Smooth muscle cell (in vitro differentiated cells): ENCODE measurements around the gene PSME3IP1. TPM values are rescaled to one million over a fixed set of nuclear protein-coding genes. Genes with fewer than 3 reads are reported as not detected.
"Not testable (repeated sequence)": the region's sequence is repeated elsewhere in the genome, so short reads cannot be mapped to it uniquely, and the experiment has no call there.

Source experiments
- DNase-seq: peaks from one replicate; lab custom pipeline; 2025; ENCODE audit not compliant: unreplicated experiment; lab: John Stamatoyannopoulos, UW
- H2AFZ ChIP-seq: fragments of 200-600 bp; sonication (generic); 2 replicates; pipeline ENCODE4 v1.6.0; 2016; ENCODE audit warnings: antibody characterized with exemption, low read depth, mild to moderate bottlenecking
- H3F3A ChIP-seq: fragments of 200-600 bp; sonication (generic); 2 replicates; pipeline ENCODE4 v1.6.0; 2017; ENCODE audit warnings: antibody characterized with exemption, low read depth
- H3K27ac ChIP-seq: fragments of 200-600 bp; sonication (generic); 2 replicates; pipeline ENCODE4 v1.5.1; 2016; ENCODE audit warnings: low read depth, mild to moderate bottlenecking
- H3K27me3 ChIP-seq: fragments of 200-600 bp; sonication (generic); 2 replicates; pipeline ENCODE4 v1.6.1; 2016; ENCODE audit warnings: low read depth, mild to moderate bottlenecking
- H3K36me3 ChIP-seq: fragments of 200-600 bp; sonication (generic); 2 replicates; pipeline ENCODE4 v1.5.1; 2016; ENCODE audit warnings: low read depth
- H3K4me1 ChIP-seq: fragments of 200-600 bp; sonication (generic); 2 replicates; pipeline ENCODE4 v1.5.1; 2016; ENCODE audit warnings: low read depth
- H3K4me2 ChIP-seq: fragments of 200-600 bp; sonication (generic); 2 replicates; pipeline ENCODE4 v1.6.0; 2016; ENCODE audit warnings: mild to moderate bottlenecking
- H3K4me3 ChIP-seq: fragments of 200-600 bp; sonication (generic); 2 replicates; pipeline ENCODE4 v1.5.1; 2016; ENCODE audit warnings: mild to moderate bottlenecking
- H3K79me2 ChIP-seq: fragments of 200-600 bp; sonication (generic); 2 replicates; pipeline ENCODE4 v1.6.0; 2016; ENCODE audit warnings: low read depth, mild to moderate bottlenecking
- H3K9ac ChIP-seq: fragments of 200-600 bp; sonication (generic); 2 replicates; pipeline ENCODE4 v1.6.0; 2016; ENCODE audit warnings: low read depth
- H3K9me3 ChIP-seq: fragments of 200-600 bp; sonication (generic); replicated peaks from 2 replicates; pipeline ENCODE4 v1.5.1; 2016; ENCODE audit warnings: low read depth
- H4K20me1 ChIP-seq: fragments of 200-600 bp; sonication (generic); 2 replicates; pipeline ENCODE4 v1.6.0; 2016; ENCODE audit warnings: low read depth
- WGBS: methylation state at CpG from one replicate; pipeline ENCODE4 v1.1.7; 2016; ENCODE audit warnings: low lambda C conversion rate; 5-methylcytosine and 5-hydroxymethylcytosine counted together
- polyA plus RNA-seq: library from polyadenylated mRNA; unstranded; fragments of >200 nt; fragmentation: Nextera tagmentation; extraction: Ambion mirVana; gene quantifications from 2 replicates; pipeline ENCODE4 v1.2.1, GENCODE V29; 2016
- total RNA-seq: library from RNA; depleted of rRNA; stranded (reverse); fragments of >200 nt; gene quantifications from 2 replicates; pipeline ENCODE4 v1.2.3, GENCODE V29; 2014
- TF ChIP-seq, protein P1 (sequence below): fragments of 200-600 bp; sonication (generic); IDR thresholded peaks from 2 replicates; pipeline ENCODE4 v1.5.1; 2017; ENCODE audit warnings: borderline replicate concordance, mild to moderate bottlenecking, antibody characterized with exemption; ENCODE audit not compliant: insufficient read depth, poor library complexity, severe bottlenecking

PSME3IP1 gene
- total and polyA plus RNA-seq, 2 experiments from 2014 or later, result 58.1 to 104 TPM

DNA sequence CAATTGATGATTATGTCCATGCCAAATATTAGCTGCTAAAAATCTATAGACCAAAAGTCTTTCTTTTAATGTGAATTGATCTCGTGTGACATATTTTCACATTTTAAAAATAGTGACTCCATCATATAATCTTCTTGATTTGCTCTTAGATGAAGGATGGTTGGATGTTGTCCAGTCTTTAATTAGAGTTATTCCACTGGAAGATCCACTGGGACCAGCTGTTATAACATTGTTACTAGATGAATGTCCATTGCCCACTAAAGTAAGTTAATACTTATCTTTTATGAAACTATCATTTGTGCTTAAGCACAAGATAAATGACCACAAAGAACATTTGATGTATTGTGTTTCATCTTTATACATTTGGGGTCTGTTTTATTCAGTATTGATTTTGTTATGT is 23.1 kb upstream of the PSME3IP1 start:
- no peaks in the 10 kb centered on the region for H3K4me1 ChIP-seq
- H3K4me2 ChIP-seq, result no peak overlapping the region
- H4K20me1 ChIP-seq, result peaks cover 25% of the 10 kb centered on the region
- no peak overlapping the region for H3K4me3 ChIP-seq
- no peak overlapping the region for H3K9ac ChIP-seq
- WGBS, result 97% methylated on average over 1 of the region's 1 CpG
- H3K27me3 ChIP-seq, result no peaks in the 10 kb centered on the region
- no peak overlapping the region for H2AFZ ChIP-seq
- no peaks in the 10 kb centered on the region for H3K9me3 ChIP-seq
- TF ChIP-seq, protein P1, sequence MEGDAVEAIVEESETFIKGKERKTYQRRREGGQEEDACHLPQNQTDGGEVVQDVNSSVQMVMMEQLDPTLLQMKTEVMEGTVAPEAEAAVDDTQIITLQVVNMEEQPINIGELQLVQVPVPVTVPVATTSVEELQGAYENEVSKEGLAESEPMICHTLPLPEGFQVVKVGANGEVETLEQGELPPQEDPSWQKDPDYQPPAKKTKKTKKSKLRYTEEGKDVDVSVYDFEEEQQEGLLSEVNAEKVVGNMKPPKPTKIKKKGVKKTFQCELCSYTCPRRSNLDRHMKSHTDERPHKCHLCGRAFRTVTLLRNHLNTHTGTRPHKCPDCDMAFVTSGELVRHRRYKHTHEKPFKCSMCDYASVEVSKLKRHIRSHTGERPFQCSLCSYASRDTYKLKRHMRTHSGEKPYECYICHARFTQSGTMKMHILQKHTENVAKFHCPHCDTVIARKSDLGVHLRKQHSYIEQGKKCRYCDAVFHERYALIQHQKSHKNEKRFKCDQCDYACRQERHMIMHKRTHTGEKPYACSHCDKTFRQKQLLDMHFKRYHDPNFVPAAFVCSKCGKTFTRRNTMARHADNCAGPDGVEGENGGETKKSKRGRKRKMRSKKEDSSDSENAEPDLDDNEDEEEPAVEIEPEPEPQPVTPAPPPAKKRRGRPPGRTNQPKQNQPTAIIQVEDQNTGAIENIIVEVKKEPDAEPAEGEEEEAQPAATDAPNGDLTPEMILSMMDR, result no peak
- H3K79me2 ChIP-seq, result peaks cover 34% of the 10 kb centered on the region
- H3F3A ChIP-seq, result no peaks in the 10 kb centered on the region
- peaks cover 45% of the 10 kb centered on the region for H3K36me3 ChIP-seq
- DNase-seq, result no peak
- H3K27ac ChIP-seq, result no peak overlapping the region

DNA sequence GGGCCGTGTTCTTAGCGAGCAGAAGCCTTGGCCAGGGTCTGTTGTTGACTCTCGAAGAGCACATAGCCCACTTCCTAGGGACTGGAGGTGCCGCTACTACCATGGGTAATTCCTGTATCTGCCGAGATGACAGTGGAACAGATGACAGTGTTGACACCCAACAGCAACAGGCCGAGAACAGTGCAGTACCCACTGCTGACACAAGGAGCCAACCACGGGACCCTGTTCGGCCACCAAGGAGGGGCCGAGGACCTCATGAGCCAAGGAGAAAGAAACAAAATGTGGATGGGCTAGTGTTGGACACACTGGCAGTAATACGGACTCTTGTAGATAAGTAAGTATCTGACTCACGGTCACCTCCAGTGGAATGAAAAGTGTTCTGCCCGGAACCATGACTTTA is 18.8 kb upstream of the PSME3IP1 start:
- H3K9me3 ChIP-seq, result no peaks in the 10 kb centered on the region
- no peak overlapping the region for H3K4me2 ChIP-seq
- TF ChIP-seq, protein P1, result no peak
- H3K27me3 ChIP-seq, result no peaks in the 10 kb centered on the region
- no peaks in the 10 kb centered on the region for H3F3A ChIP-seq
- no peak overlapping the region for H2AFZ ChIP-seq
- peaks cover 49% of the 10 kb centered on the region for H3K79me2 ChIP-seq
- peaks cover 29% of the 10 kb centered on the region for H3K36me3 ChIP-seq
- 93% methylated on average over 12 of the region's 12 CpGs for whole genome bisulfite sequencing
- peaks cover 37% of the 10 kb centered on the region for H4K20me1 ChIP-seq
- no peaks in the 10 kb centered on the region for H3K4me1 ChIP-seq
- peak overlapping the region; percentile 23 for H3K27ac ChIP-seq
- no peak overlapping the region for H3K9ac ChIP-seq
- H3K4me3 ChIP-seq, result no peak overlapping the region
- no peak for DNase-seq

DNA sequence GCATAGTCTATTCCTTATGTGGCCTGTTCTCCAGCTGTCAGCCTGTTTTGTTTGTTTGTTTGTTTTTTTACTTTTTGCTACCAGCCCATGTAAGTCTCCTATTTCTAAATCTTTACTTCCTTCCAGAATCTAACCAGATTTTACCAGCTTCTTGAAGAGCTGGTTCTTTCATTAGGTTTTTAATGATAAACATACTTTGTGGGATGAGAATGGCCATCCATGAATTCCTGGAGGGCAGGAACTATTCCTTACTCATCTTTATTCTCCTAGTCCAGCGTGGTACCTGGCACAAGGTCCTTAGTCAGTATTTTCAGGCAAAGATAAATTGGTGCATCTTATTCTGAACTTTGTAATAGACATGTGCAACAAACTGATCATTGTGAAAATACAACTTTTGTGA is 17.6 kb upstream of the PSME3IP1 start:
- no peak for DNase-seq
- Histone ChIP-seq H3K9ac (no peak overlapping the region), H3K4me2 (no peak overlapping the region), H3K4me1 (no peaks in the 10 kb centered on the region), H4K20me1 (peaks cover 37% of the 10 kb centered on the region), H3K9me3 (no peaks in the 10 kb centered on the region), H3F3A (no peaks in the 10 kb centered on the region), H2AFZ (no peak overlapping the region), H3K4me3 (no peak overlapping the region), H3K27me3 (no peaks in the 10 kb centered on the region), H3K36me3 (peaks cover 22% of the 10 kb centered on the region), H3K27ac (peak overlapping the region; percentile 23), H3K79me2 (peaks cover 61% of the 10 kb centered on the region)
- TF ChIP-seq, protein P1, result no peak
- 69% methylated on average over 1 of the region's 1 CpG for WGBS

DNA sequence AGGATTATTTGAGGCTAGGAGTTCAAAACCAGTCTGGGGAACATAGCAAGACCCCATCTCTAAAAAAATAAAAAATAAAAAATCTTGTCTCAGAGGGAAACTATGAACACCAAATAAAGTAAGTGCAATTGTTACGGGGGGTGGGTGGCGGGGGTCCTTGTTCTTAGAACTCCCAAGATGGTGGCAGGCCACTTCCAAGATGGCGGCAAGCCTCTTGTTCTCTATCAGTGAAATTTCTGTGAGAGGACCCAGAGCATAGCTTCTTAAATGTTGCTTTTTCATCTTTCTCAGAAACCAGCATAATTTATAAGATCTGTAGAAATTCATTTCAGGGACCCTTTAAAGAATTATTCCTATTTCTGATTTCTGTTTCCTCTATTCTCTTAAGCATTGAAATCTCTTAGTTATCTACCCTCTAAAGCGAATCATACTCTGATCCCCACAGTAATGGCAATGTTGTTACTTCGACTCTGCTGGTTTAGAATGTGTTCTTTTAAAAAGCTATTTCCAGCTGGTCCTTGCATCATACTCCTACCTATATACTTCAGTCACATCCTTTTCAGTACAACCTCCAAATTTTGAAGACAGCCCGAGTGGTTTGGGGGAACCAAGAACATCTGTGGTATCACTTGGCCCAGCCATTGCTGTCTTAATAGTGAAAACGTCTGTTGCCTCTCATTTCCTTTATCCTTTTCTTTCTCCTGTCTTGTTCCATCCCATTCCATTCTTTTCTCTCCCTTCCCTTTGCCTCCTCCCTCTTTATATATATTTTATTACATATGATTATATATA is 16.5 kb upstream of the PSME3IP1 start:
- Histone ChIP-seq H3K4me2 (no peak overlapping the region), H3K27me3 (no peaks in the 10 kb centered on the region), H3K27ac (no peak overlapping the region), H3K4me3 (no peak overlapping the region), H4K20me1 (peaks cover 35% of the 10 kb centered on the region), H3F3A (no peaks in the 10 kb centered on the region), H3K36me3 (peaks cover 21% of the 10 kb centered on the region), H3K4me1 (no peaks in the 10 kb centered on the region), H2AFZ (no peak overlapping the region), H3K9me3 (no peaks in the 10 kb centered on the region), H3K79me2 (peaks cover 70% of the 10 kb centered on the region), H3K9ac (no peak overlapping the region)
- TF ChIP-seq, protein P1, result no peak
- no peak for DNase-seq
- 91% methylated on average over 7 of the region's 7 CpGs for WGBS

DNA sequence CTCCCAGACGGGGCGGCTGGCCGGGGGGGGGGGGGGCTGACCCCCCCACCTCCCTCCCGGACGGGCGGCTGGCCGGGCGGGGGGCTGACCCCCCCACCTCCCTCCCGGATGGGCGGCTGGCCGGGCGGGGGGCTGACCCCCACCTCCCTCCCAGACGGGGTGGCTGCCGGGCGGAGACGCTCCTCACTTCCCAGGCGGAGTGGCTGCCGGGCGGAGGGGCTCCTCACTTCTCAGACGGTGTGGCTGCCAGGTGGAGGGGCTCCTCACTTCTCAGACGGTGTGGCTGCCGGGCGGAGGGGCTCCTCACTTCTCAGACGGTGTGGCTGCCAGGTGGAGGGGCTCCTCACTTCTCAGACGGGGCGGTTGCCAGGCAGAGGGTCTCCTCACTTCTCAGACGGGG is 15.1 kb upstream of the PSME3IP1 start:
- H3K79me2 ChIP-seq, result peaks cover 74% of the 10 kb centered on the region

More for the DNA sequence above, 15.1 kb upstream of the PSME3IP1 start:
- peaks cover 39% of the 10 kb centered on the region for H4K20me1 ChIP-seq
- not testable (repeated sequence) for H3K4me3 ChIP-seq, H3K9me3 ChIP-seq, H3K27me3 ChIP-seq, H3F3A ChIP-seq, H3K4me1 ChIP-seq, H3K27ac ChIP-seq, H3K9ac ChIP-seq, H2AFZ ChIP-seq, H3K4me2 ChIP-seq, DNase-seq
- WGBS, result 98% methylated on average over 11 of the region's 27 CpGs
- H3K36me3 ChIP-seq, result peaks cover 20% of the 10 kb centered on the region
